Measurements from ENCODE around the gene IL17RC.
"Not testable (repeated sequence)": the region's sequence is repeated elsewhere in the genome, so short reads cannot be mapped to it uniquely, and the experiment has no call there.

The IL17RC gene, protein sequence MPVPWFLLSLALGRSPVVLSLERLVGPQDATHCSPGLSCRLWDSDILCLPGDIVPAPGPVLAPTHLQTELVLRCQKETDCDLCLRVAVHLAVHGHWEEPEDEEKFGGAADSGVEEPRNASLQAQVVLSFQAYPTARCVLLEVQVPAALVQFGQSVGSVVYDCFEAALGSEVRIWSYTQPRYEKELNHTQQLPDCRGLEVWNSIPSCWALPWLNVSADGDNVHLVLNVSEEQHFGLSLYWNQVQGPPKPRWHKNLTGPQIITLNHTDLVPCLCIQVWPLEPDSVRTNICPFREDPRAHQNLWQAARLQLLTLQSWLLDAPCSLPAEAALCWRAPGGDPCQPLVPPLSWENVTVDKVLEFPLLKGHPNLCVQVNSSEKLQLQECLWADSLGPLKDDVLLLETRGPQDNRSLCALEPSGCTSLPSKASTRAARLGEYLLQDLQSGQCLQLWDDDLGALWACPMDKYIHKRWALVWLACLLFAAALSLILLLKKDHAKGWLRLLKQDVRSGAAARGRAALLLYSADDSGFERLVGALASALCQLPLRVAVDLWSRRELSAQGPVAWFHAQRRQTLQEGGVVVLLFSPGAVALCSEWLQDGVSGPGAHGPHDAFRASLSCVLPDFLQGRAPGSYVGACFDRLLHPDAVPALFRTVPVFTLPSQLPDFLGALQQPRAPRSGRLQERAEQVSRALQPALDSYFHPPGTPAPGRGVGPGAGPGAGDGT

DNA sequence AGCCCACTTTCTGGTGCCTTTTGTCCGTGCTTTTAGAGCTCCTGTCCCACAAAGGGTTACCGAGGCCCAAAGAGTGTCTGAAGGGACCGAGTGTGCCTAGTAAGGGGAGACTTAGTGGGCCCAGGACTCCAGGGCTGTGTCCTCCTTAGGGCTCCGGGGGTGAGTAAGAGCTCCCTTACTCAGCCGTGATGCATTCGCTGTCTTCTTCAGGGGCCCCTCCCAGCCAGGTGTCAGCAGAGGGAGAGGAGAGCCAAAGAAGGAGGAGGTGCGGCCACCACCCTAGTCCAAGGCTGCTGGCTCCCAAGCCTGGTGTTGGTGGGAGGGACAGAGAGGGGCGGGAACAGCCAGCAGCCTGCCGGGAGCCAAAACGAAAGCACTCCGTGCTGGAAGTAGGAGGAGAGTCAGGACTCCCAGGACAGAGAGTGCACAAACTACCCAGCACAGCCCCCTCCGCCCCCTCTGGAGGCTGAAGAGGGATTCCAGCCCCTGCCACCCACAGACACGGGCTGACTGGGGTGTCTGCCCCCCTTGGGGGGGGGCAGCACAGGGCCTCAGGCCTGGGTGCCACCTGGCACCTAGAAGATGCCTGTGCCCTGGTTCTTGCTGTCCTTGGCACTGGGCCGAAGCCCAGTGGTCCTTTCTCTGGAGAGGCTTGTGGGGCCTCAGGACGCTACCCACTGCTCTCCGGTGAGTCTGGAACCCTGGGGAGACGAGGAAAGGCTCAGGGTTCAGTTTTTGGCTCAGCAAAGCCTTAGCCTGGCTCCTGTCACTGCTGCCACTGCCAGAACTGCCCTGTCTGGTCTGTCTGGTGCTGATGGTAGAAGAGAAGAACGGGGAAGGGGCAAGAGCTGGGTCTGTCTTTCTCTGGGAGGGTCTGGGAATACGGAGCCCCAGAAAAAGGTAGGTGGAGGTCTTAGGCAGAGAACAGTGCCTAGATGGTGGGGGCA lies at the start of gene IL17RC:
Gene IL17RC, plus strand, starts transcription at position 365 of the 947 bp plus-strand sequence. Its CDS starts 218 bp downstream, at position 583.
- peak; percentile 36 for DNase-seq (ENCODE audit: low read depth)

DNA sequence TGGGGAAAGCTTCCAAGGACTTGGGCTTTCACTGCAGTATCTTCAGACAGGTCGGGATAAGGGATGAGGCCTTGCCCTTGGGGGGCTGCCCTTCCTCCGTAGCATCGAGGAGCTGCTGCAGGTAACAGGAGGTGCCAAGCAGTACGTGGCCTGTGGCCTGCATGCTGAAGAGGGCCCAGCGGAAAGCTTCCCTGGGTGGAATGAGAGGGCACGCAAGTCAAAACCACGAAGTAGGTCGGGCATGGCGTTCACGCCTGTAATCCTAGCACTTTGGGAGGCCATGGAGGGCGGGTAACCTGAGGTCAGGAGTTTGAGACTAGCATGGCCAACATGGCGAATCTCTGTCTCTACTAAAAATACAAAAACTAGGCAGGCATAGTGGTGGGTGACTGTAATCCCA lies 49.8 kb upstream of the IL17RC start:
- DNase-seq (ENCODE audit: low read depth), result no peak

DNA sequence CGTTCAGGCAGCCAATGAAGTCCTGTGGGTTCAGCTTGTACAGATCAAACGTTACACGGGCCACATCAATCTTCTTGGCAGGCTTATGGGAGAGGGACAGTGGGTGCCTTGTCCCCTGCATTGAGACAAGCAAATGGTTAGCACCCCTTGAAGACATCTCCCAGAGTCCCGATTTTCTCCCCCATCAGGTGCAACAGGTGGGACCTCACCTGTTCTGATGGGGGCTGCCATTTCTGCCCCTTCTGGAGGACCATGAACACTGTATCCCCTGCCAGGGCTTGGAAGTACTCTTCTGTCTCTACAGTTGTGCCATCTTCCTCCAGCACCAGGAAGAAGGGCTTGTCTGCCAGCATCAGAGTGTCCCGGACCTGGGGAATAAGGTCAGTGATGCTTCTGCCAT lies 46.9 kb upstream of the IL17RC start:
- no peak for DNase-seq (ENCODE audit: low read depth)

DNA sequence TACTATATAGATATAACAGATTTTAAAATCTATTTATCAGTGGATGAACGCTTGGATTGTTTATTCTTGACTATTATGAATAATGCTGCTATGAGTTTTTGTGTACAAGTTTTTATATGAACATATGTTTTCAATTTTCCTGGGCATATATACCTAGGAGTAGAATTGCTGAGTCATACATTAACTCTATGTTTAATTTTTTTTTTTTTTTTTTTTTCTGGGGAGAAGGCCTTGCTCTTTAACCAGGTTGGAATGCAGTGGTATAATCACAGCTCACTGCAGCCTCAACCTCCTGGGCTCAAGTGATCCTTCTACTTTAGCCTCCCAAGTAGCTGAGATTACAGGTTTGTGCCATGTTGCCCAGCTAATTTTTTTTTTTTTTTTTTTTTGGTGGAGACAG lies 45.9 kb upstream of the IL17RC start:
- DNase-seq (ENCODE audit: low read depth), result no peak

DNA sequence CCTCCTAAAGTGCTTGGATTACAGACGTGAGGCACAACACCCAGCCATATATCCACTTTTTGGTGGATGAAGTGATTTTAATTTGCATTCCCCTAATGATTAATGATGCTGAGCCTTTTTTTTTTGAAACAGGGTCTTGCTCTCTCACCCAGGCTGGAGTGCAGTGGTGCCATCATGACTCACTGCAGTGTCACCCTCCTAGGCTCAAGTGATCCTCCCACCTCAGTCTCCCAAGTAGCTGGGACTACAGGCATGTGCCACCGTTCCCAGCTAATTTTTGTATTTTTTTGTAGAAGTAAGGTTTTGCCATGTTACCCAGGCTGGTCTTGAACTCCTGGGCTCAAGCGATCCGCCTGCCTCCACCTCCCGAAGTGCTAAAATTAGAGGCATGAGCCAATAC lies 44.8 kb upstream of the IL17RC start:
- not testable (repeated sequence) for DNase-seq (ENCODE audit: low read depth)

DNA sequence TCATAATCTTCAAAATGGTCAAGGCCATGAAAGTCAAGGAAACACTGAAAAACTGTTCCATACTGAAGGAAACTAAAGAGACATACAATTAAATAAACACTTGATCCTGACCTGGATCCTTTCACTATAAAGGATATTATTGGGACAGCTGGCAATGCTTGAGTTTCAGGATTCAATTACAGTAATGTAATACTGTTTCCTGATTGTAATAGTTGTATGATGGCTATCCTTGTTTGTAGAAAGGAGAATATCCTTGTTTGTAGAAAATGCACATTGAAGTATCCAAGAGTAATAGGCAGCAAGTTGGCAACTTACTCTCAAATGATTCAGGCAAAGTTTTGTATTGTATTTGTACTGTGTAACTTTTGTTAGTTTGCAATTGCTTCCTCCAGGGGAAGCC lies 41.5 kb upstream of the IL17RC start:
- DNase-seq (ENCODE audit: low read depth), result no peak

DNA sequence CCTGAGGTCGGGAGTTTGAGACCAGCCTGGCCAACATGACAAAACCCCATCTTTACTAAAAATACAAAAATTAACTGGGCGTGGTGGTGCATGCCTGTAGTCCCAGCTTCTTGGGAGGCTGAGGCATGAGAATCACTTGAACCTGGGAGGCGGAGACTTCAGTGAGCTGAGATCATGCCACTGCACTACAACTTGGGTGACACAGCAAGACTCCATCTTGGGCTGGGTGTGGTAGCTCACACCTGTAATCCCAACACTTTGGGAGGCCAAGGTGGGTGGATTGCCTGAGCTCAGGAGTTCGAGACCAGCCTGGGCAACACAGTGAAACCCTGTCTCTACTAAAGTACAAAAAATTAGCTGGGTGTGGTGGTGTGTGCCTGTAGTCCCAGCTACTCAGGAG lies 40.6 kb upstream of the IL17RC start:
- DNase-seq (ENCODE audit: low read depth), result not testable (repeated sequence)

DNA sequence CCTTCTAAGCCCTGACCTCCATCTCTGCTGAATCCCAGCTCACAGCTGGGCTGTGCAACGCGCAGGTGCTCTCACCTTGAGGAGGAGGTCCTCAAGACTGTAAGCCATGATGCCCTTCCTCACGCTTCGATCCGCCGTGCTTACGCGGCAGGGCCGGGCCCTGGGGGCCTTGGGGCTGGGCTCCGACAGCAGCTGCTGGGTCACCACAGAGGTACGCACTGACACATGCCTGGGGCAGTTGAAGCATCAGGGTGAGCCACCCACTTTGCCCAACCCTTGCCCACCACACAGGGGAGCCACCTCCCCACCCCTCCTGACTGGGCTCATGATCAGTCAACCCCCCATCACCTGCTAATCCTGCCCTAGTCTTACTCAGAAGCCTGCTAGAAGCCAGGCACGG lies 39.9 kb upstream of the IL17RC start:
- DNase-seq (ENCODE audit: low read depth), result no peak

DNA sequence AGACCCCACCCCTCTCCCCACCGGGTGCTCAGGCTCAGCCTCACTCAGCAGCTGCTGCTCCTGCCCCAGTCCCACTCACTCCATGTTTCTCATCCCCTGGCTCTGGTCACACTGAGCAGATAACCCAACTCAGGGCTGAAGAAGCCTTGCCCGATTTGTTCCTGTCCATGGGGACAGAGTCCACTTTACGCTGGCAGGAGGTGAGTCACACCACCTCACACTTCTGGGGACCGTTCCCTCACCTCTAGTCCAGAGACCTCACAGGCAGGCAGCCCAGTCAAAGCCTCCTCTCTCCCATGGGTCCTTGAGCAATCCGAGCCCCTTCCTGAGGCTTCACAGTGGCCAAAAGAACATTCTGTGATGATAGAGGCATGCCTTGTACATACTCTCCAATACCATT lies 38.2 kb upstream of the IL17RC start:
- no peak for DNase-seq (ENCODE audit: low read depth)

DNA sequence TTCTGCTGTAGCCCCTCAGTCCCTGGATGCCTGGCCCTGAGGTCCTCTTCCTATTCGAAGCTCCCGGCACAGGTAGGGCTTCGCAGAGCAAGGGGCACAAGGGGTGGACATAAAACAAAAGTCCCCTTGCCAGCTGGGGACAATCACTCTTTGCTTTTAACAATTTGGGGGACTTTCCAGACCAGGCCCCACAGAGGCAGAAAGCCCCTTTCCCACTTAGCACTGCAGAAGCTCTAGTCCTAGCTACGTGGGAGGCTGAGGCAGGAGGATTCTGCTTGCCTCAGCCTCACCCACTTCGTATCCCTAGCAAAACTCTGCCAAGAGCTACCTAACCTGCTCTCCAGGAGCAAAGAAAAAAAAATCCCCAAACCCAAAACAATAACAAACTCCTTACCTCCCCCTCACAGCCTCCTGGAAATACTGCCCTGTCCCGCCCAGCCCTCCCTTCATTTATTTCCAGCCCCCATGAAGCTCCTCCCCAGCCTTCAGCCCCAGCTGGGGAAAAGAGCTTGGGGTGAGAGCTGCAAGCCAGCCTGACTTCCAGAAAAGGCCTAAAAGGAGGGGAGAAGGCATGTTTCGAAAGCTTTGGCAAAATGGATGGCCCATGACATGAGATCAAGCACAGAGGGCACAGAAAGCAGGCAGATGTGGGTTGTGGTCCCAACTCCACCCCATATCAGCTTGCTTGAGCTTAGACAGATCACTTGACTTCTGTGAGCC lies 36.9 kb upstream of the IL17RC start, which contains the start of gene CIDEC:
Gene CIDEC, minus strand, starts transcription at position 424 of the 720 bp plus-strand sequence. CDS start 1,767 bp downstream, outside the sequence.
- no peak for DNase-seq (ENCODE audit: low read depth)

DNA sequence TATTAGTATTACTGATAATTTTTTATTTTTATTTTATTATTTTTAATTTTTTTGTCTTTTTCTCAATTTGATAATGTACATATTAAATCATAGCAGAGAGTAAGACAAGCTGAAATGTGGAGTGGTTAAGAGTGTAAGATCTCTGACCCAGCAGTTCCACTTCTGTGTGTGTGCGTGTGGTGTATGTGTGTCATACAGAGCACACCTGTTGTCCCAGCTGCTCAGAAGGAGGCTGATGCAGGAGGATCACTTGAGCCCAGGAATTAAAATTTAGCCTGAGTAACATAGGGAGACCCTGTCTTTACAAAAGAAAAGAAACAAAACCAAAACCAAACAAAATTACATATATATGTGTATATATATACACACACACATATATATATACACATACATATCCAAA lies 35.5 kb upstream of the IL17RC start:
- DNase-seq (ENCODE audit: low read depth), result no peak

DNA sequence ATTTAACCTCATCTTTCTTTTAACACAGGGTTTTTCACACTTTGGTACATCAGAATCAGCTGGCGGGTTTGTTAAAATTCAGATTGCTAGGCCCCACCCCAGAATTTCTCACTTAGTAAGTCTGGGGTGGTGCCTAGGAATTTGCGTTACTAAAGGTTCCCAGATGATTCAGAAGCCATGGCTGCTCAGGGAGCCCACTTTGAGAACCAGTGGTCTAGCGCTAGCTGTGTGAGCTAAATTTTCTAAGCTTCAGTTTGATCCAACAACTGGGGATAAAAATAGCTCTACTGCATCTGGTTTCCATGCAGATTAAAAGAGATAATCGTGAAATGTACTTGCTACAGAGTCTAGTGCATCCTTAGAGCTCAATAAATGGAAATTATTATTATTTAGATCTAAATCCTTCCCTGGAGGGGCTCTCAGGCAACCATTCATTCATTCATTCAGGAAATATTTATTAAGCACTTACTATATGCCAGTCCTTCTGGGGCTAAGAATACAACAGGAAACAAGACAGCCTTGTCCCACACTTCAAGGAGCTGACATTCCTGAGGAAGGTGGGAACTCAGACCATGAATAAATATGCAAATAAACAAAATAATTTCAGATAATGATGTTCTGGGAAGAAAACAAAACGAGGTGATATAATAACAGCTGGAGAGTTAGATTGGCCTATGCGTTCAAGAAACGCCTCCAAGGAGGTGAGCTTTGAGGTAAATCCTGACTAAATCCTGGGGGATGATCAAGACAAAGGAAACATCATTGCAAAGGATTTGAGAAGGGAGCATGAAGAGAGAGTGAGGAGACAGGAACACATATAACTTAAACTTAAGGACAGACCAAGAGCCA lies 33.0 kb upstream of the IL17RC start:
- DNase-seq (ENCODE audit: low read depth), result no peak

DNA sequence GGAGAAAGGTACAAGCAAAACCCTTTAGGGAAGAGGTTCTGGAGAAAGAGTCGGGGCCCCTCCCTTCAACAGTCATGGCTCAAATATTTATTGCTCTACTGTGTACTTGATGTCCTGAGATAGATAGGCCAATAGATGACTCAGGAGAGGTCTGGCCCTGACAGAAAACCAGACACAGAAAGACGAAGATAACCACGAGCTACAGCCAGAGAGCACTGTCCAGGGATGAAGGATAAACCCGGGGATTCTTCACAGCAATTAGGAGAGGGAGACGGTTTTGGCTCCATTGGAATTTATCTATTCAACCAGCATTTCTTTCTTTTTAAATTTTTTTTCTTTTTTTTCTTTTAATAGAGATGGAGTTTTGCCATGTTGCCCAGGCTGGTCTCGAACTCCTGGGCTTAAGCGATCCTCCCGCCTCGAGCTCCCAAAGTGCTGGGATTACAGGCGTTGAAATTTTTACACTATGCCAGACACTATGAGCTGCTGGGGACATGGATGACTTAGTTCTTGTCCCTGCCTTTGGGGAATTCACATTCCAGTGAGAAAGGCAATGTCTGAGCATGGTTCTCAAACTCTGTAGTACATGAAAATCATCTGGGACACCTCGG lies 32.2 kb upstream of the IL17RC start:
- no peak for DNase-seq (ENCODE audit: low read depth)

DNA sequence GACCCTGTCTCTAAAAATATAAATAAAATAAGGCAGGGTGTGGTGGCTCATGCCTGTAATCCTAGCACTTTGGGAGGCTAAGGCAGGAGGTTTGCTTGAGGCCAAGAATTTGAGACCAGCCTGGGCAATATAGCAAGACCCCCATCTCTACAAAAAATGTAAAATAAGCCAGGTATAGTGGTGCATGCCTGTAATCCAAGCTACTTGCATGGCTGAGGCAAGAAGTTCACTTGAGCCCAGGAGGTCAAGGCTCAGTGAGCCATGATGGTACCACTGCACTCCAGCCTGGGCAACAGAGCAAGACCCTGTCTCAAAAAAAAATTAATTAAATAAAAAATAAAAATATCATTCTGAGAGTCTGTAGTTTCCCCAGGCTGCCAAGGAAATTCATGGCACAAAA lies 30.6 kb upstream of the IL17RC start:
- DNase-seq (ENCODE audit: low read depth), result no peak

DNA sequence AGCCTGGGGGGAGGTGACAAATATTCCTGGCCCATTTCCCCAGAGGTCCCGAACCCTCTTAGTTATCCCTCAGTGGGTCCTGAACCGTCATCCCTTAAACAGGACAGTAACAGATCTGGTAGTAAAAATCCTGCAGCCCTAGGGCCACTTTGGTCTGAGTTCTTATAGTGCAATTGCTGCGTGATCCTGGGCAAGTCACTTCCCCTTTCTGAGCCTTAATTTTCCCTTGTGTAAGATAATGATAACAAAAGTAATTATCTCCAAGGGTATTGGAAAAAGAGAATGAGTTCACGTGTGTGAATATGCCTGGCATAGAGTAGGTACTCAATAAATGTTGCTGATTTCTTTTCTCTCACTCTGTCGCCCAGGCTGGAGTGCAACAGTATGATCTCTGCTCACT lies 29.4 kb upstream of the IL17RC start:
- no peak for DNase-seq (ENCODE audit: low read depth)

DNA sequence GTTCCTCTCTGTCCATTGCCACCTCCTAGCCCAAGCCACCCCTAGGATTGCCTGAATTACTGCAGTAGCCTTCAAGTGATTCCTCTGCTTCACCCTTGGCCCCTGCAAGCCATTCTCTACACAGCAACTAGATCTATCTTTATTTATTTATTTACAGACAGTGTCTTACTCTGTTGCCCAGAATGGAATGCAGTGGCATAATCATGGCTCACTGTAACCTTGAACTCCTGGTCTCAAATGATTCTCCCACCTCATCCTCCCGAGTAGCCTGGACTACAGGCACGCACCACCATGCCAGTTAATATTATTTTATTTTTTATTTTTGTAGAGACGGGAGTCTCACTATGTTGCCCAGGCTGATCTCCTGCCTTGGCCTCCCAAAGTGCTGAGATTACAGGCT lies 28.4 kb upstream of the IL17RC start:
- no peak for DNase-seq (ENCODE audit: low read depth)

DNA sequence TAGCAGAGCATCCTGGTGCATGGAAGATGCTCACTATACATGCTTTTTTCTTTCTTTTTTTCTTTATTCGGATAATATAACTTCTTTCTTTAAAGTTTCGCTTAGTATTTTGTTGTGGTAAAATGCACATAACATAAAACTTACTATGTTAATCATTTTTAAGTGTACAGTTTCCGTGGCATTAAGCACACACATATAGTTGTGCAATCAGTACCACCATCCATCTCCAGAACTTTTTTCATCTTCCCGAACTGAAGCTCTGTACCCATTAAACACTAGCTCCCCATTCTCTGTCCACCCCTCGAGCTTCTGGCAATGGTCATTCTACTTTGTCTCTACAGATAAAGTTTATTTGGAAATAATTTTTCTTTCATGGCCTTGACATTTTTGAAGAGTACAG lies 27.5 kb upstream of the IL17RC start:
- no peak for DNase-seq (ENCODE audit: low read depth)

DNA sequence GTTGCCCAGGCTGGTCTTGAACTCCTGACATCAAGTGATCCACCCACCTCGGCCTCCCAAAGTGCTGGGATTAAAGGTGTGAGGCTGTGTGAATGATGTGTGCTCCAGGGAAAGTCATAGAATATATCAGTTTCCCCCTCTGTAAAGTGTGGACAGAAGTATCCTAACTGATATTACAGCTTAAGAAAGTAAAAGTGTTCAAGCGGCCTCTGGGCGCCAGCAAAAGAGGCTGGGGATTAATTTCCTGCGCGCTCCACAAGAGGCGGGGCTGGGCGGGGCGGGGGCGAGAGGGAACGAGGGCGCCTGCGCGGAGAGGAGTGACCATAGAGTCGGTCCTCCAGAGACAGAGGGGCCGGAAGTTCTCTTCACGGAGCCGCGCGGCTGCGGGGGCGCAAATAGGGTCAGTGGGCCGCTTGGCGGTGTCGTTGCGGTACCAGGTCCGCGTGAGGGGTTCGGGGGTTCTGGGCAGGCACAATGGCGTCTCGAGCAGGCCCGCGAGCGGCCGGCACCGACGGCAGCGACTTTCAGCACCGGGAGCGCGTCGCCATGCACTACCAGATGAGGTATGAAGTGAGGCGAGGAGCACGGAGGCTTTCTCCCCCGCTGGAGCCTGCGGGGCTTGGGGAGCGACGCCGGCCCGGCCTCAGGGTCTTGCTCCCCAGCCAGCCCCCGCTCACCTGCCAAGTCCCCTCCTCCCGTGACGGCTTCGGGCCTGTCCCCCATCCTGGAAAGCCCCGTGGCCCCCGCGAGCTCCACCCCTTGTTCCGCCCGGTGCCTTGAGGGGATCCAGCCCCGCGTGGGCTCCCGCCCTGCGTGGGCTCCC lies 26.4 kb upstream of the IL17RC start, which contains the start of gene JAGN1:
Gene JAGN1, plus strand, starts transcription at position 362 of the 823 bp plus-strand sequence. Its CDS starts 113 bp downstream, at position 475.
- DNase-seq (ENCODE audit: low read depth), result peak; percentile 85

DNA sequence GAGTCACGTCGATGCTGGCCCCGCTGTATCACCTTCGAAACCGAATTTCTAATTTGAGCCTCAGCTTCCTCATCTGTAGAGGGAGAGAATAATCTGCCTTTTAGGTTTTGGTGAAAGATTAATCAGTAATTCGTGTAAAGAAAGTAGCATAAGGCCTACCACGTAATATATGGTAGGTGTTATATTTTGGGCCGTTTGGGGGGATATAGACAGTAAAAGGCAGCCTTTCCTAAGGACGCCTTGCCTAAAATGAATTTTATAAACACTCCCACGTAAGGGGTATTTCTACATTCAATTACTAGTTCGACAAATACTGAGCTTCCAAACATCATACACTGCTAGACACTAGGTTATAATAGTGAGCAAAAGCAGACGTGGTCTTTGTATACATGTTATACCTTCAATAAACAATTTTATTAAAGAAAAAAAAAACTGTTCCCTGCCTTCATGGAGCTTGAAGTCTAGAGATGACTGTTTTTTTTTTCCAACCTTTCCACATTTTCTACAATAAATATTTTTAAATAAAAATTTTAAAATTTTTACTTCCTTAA lies 25.8 kb upstream of the IL17RC start:
- DNase-seq (ENCODE audit: low read depth), result no peak
